Endodermal cell (in vitro differentiated cells): Measurements from ENCODE around the gene FXYD6. TPM values are rescaled to one million over a fixed set of nuclear protein-coding genes. Genes with fewer than 3 reads are reported as not detected.

Experiments
- DNase-seq: peaks from one replicate; pipeline ENCODE4 v3.0.0-alpha.2; 2017
- H3K27ac ChIP-seq: 2 replicates; pipeline ENCODE4 v1.5.1; 2013; ENCODE audit warnings: mild to moderate bottlenecking, low read depth, low read length, moderate library complexity
- H3K27me3 ChIP-seq: 2 replicates; pipeline ENCODE4 v1.6.1; 2013; ENCODE audit warnings: mild to moderate bottlenecking, low read length, moderate library complexity; ENCODE audit not compliant: insufficient read depth, control insufficient read depth, poor library complexity, severe bottlenecking
- H3K36me3 ChIP-seq: 2 replicates; pipeline ENCODE4 v1.7.0; 2013; ENCODE audit warnings: mild to moderate bottlenecking, low read length, moderate library complexity; ENCODE audit not compliant: control insufficient read depth, insufficient read depth
- H3K4me1 ChIP-seq: one replicate; pipeline ENCODE4 v1.7.0; 2013; ENCODE audit warnings: low read length; ENCODE audit not compliant: control insufficient read depth, insufficient read depth
- H3K4me3 ChIP-seq: 2 replicates; pipeline ENCODE4 v1.5.1; 2013; ENCODE audit warnings: mild to moderate bottlenecking, low read length, moderate library complexity
- H3K9ac ChIP-seq: 2 replicates; pipeline ENCODE4 v1.6.1; 2013; ENCODE audit warnings: mild to moderate bottlenecking, low read length, moderate library complexity; ENCODE audit not compliant: poor library complexity, severe bottlenecking; ENCODE audit errors: extremely low read depth
- H3K9me3 ChIP-seq: 2 replicates; pipeline ENCODE4 v1.6.1; 2013; ENCODE audit warnings: mild to moderate bottlenecking, low read length, moderate library complexity; ENCODE audit not compliant: control insufficient read depth
- H3K27ac Mint-ChIP-seq: 2 replicates; pipeline ENCODE4 v1.8.0; 2020; ENCODE audit warnings: mixed read lengths
- H3K27me3 Mint-ChIP-seq: 2 replicates; pipeline ENCODE4 v1.8.0; 2021; ENCODE audit warnings: mild to moderate bottlenecking, mixed read lengths; ENCODE audit not compliant: insufficient read depth
- H3K36me3 Mint-ChIP-seq: 2 replicates; pipeline ENCODE4 v1.8.0; 2020; ENCODE audit warnings: low read depth, mixed read lengths
- H3K4me1 Mint-ChIP-seq: 2 replicates; pipeline ENCODE4 v1.8.0; 2020; ENCODE audit warnings: mixed read lengths
- H3K4me3 Mint-ChIP-seq: 2 replicates; pipeline ENCODE4 v1.8.0; 2020; ENCODE audit warnings: mild to moderate bottlenecking, moderate library complexity, mixed read lengths
- H3K9me3 Mint-ChIP-seq: 2 replicates; pipeline ENCODE4 v1.8.0; 2020; ENCODE audit warnings: mild to moderate bottlenecking, mixed read lengths
- CTCF ChIP-seq: fragments of 200-600 bp; sonication (generic); conservative IDR thresholded peaks from 2 replicates; pipeline ENCODE4 v1.5.0; 2021; ENCODE audit warnings: antibody characterized with exemption, mild to moderate bottlenecking
- WGBS, 2 experiments: methylation state at CpG; one replicate each; pipeline versions ENCODE4 v1.1.5 to v1.1.7; 2013; ENCODE audit warnings: missing lambda C conversion rate in 2 of 2, mixed read lengths in 1 of 2; ENCODE audit not compliant: insufficient coverage in 1 of 2, insufficient read length in 1 of 2; 5-methylcytosine and 5-hydroxymethylcytosine counted together
- total RNA-seq, 2 donors: library from RNA; stranded (reverse); fragmentation: NEBNext Ultra II Directional in 1 of 2; extraction: Animal tissue kit (Norgen Biotek cat#: 25700) in 1 of 2; gene quantifications; 2 replicates in 1 of 2; 3 replicates in 1 of 2; pipeline ENCODE4 v1.2.1, GENCODE V29; 2021

Gene FXYD6
- total RNA-seq, 2 donors from 2014 or later: 54.1 to 61.8 TPM

DNA sequence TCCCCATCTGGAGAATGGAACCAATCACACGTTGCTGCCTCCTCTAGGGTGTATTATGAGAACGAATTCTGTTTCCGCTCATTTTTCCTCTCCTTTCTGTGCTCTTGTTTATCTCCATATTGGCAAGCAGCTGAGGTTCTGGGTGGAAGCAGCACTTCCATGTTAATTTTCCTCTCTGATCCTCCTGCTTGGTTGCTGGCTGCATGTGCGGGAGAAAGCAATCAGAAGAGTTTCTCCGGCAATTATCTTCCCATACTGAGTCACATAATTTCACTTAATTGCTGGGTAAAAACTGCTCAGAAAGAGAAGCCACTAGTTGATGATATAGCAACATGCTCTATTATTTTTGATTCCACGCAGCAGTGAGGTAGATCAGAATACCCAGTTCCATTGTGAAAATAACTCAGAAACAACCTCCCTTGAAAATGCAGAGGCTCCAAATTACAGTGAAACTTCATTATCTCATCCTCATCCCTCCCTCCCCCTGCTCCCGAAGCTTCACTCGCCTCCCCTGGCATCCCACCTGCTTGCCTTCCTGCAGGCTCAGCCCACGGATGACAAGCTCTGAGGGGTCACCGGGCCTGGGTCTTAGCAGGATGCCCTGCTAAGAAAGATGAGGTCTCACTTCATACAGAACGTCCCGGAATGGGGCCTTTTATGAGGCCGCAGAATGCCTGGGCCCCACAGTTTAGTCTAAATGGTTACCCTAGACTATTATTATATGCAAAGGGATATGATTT lies 20.4 kb downstream of the FXYD6 start:
- no peak for DNase-seq
- H3K27me3 ChIP-seq: no peaks in the 10 kb centered on the region
- Mint-ChIP-seq H3K36me3 (peaks cover 2% of the 10 kb centered on the region), H3K4me3 (no peak overlapping the region), H3K4me1 (peaks cover 8% of the 10 kb centered on the region), H3K9me3 (no peaks in the 10 kb centered on the region), H3K27me3 (no peaks in the 10 kb centered on the region), H3K27ac (no peak overlapping the region)
- H3K36me3 ChIP-seq: peaks cover 9% of the 10 kb centered on the region
- no peak overlapping the region for H3K4me3 ChIP-seq
- H3K9me3 ChIP-seq: no peaks in the 10 kb centered on the region
- no peak for TF ChIP-seq CTCF
- no peak overlapping the region for H3K27ac ChIP-seq
- no peak overlapping the region for H3K9ac ChIP-seq
- WGBS, 2 experiments: 89 to 95% methylated on average over 10 to 13 of the region's 13 CpGs
- H3K4me1 ChIP-seq: peaks cover 2% of the 10 kb centered on the region

GRCh38 chr11:117855186-117855845 lies 21.1 kb downstream of the FXYD6 start:
- Histone ChIP-seq H3K9ac (no peak overlapping the region), H3K36me3 (peaks cover 9% of the 10 kb centered on the region), H3K4me1 (peaks cover 2% of the 10 kb centered on the region), H3K27ac (no peak overlapping the region), H3K4me3 (no peak overlapping the region), H3K9me3 (no peaks in the 10 kb centered on the region), H3K27me3 (no peaks in the 10 kb centered on the region)
- TF ChIP-seq CTCF: no peak
- Mint-ChIP-seq H3K9me3 (no peaks in the 10 kb centered on the region), H3K4me3 (no peak overlapping the region), H3K27me3 (no peaks in the 10 kb centered on the region), H3K4me1 (peaks cover 10% of the 10 kb centered on the region), H3K27ac (no peak overlapping the region), H3K36me3 (peaks cover 2% of the 10 kb centered on the region)
- DNase-seq: peak; percentile 60
- WGBS, 2 experiments: 81% methylated on average over 12 of the region's 12 CpGs; no CpG with 5 or more reads in 1 of the 2 experiments

GRCh38 chr11:117852309-117852708 lies 24.1 kb downstream of the FXYD6 start:
- no peak overlapping the region for H3K4me3 ChIP-seq
- H3K4me3 Mint-ChIP-seq: no peak overlapping the region
- DNase-seq: no peak
- no peak for TF ChIP-seq CTCF
- H3K4me1 ChIP-seq: peaks cover 2% of the 10 kb centered on the region
- H3K9me3 ChIP-seq: no peaks in the 10 kb centered on the region
- peaks cover 10% of the 10 kb centered on the region for H3K4me1 Mint-ChIP-seq
- peaks cover 9% of the 10 kb centered on the region for H3K36me3 ChIP-seq
- peaks cover 5% of the 10 kb centered on the region for H3K36me3 Mint-ChIP-seq
- no peak overlapping the region for H3K27ac ChIP-seq
- no peaks in the 10 kb centered on the region for H3K27me3 ChIP-seq
- H3K9me3 Mint-ChIP-seq: peaks cover 3% of the 10 kb centered on the region
- 64 to 94% methylated on average over 2 to 3 of the region's 3 CpGs for WGBS, 2 experiments
- H3K27me3 Mint-ChIP-seq: no peaks in the 10 kb centered on the region
- no peak overlapping the region for H3K27ac Mint-ChIP-seq
- no peak overlapping the region for H3K9ac ChIP-seq
